C1 segment of cervical spinal cord (tissue), 14 donors: ENCODE results near the gene GRHL1.
"Not testable (repeated sequence)": the region's sequence is repeated elsewhere in the genome, so short reads cannot be mapped to it uniquely, and the experiment has no call there.

Experiments
- DNase-seq, 14 donors: peaks; one replicate each; lab custom pipeline; 2025; lab: John Stamatoyannopoulos, UW

Gene GRHL1

GRCh38 chr2:10009271-10009810, 57.8 kb downstream of the GRHL1 start:
- no peak for DNase-seq

GRCh38 chr2:10009811-10010781, 58.6 kb downstream of the GRHL1 start:
- peak in 4 of 14 donors; percentile 21 to 54 (median 40) for DNase-seq

DNA sequence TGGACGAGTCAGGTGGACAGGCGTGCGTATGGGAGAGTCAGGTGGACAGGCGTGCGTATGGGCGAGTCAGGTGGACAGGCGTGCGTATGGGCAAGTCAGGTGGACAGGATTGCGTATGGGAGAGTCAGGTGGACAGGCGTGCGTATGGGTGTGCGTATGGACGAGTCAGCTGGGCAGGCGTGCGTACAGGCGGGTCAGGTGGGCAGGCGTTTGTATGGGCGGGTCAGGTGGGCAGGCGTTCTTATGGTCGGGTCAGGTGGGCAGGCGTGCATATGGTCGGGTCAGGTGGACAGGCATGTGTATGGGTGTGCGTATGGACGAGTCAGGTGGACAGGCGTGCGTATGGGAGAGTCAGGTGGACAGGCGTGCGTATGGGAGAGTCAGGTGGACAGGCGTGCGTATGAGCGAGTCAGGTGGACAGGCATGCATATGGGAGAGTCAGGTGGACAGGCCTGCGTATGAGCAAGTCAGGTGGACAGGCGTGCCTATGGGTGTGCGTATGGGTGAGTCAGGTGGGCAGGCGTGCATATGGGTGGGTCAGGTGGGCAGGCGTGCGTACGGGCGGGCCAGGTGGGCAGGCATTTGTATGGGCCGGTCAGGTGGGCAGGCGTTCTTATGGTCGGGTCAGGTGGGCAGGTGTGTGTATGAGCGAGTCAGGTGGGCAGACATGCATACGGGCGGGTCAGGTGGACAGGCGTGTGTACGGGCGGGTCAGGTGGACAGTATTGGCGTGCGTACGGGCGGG, 59.5 kb downstream of the GRHL1 start:
- not testable (repeated sequence) for DNase-seq

- DNase-seq = not testable (repeated sequence)
Measured at GRCh38 chr2:10011606-10012325, 60.3 kb downstream of the GRHL1 start.

GRCh38 chr2:10012366-10012962, 61.0 kb downstream of the GRHL1 start:
- DNase-seq = not testable (repeated sequence)

GRCh38 chr2:10012963-10013461, 61.5 kb downstream of the GRHL1 start:
- no peak for DNase-seq

DNA sequence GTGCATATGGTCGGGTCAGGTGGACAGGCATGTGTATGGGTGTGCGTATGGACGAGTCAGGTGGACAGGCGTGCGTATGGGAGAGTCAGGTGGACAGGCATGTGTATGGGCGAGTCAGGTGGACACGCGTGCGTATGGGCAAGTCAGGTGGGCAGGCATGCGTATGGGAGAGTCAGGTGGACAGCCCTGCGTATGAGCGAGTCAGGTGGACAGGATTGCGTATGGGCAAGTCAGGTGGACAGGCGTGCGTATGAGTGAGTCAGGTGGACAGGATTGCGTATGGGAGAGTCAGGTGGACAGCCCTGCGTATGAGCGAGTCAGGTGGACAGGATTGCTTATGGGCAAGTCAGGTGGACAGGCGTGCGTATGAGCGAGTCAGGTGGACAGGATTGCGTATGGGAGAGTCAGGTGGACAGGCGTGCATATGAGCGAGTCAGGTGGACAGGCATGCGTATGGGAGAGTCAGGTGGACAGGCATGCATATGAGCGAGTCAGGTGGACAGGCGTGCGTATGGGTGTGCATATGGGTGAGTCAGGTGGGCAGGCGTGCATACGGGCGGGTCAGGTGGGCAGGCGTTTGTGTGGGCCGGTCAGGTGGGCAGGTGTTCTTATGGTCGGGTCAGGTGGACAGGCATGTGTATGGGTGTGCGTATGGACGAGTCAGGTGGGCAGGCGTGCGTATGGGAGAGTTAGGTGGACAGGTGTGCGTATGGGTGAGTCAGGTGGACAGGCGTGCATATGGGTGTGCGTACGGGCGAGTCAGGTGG, 62.3 kb downstream of the GRHL1 start:
- not testable (repeated sequence) for DNase-seq

DNA sequence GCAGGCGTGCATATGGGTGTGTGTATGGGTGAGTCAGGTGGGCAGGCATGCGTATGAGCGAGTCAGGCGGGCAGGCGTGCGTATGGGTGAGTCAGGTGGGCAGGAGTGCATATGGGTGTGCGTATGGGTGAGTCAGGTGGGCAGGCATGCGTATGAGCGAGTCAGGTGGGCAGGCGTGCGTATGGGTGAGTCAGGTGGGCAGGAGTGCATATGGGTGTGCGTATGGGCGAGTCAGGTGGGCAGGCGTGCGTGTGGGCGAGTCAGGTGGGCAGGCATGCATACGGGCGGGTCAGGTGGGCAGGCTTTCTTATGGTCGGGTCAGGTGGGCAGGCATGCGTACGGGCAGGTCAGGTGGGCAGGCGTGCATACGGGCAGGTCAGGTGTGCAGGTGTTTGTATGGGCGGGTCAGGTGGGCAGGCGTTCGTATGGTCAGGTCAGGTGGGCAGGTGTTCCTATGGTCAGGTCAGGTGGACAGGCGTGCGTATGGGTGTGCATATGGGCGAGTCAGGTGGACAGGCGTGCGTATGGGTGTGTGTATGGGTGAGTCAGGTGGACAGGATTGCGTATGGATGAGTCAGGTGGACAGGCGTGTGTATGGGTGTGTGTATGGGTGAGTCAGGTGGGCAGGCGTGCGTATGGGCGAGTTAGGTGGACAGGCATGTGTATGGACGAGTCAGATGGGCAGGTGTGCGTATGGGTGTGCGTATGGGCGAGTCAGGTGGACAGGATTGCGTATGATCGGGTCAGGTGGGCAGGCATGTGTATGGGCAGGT, 63.1 kb downstream of the GRHL1 start:
- DNase-seq = no peak

DNA sequence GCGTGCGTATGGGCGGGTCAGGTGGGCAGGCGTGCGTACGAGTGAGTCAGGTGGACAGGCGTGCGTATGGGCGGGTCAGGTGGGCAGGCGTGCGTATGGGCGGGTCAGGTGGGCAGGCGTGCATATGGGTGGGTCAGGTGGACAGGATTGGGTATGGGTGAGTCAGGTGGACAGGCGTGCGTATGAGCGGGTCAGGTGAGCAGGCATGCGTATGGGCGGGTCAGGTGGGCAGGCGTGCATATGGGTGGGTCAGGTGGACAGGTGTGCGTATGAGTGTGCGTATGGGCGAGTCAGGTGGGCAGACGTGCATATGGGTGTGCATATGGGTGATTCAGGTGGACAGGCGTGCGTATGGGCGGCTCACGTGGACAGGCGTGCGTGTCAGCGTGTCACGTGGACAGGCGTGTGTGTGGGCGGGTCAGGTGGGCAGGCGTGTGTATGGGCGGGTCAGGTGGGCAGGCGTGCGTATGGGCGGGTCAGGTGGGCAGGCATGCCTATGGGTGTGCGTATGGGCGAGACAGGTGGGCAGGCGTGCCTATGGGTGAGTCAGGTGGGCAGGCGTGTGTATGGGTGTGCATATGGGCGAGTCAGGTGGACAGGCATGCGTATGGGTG, 64.0 kb downstream of the GRHL1 start:
- not testable (repeated sequence) for DNase-seq

- DNase-seq = no peak
Measured at GRCh38 chr2:10016001-10016801, 64.7 kb downstream of the GRHL1 start.

GRCh38 chr2:10016802-10017258, 65.3 kb downstream of the GRHL1 start:
- DNase-seq = no peak

DNA sequence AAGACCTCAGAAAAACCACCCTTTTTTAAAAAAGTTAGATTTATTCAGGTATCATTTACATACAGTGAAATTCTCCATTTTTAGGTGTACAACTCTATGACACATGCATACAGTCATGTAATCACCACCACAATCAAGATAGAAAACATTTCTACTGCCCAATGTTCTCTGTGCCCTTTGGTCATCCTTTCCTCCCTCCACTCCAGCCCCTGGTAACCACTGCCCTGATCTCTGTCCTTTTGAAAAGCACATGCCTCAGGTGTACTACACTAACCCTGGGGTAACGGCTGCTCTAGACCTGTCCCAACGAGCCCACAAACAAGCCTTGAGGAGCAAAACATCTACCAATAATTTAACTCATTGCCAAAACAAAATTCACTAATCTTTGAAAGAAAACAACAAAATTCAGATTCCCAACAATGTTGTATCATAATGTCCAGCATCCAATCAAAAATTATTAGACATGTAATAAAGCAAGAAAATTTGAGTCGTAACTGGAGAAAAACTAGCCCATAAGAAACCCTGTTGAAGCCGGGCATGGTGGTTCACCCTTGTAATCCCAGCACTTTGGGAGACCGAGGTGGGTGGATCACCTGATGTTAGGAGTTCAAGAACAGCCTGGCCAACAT, 65.9 kb downstream of the GRHL1 start:
- DNase-seq = no peak

DNA sequence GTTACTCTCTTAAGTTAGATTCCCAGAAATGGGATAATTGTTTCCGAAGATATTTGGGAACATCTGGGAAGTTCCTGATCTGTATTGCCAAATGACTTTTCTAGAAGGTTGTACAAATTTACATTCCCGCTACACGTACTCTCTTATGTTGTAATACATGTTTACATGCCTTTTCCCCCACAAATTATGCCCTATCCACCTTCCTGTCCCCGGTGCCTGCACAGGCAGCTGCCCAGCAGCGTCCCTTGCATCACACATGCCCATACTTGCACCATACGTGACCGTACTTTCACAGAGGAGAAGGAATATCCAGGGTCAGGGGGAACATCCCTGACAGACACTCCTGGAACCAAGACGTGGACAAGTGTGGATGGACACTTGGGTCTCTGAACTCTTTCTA, 67.7 kb downstream of the GRHL1 start:
- no peak for DNase-seq

DNA sequence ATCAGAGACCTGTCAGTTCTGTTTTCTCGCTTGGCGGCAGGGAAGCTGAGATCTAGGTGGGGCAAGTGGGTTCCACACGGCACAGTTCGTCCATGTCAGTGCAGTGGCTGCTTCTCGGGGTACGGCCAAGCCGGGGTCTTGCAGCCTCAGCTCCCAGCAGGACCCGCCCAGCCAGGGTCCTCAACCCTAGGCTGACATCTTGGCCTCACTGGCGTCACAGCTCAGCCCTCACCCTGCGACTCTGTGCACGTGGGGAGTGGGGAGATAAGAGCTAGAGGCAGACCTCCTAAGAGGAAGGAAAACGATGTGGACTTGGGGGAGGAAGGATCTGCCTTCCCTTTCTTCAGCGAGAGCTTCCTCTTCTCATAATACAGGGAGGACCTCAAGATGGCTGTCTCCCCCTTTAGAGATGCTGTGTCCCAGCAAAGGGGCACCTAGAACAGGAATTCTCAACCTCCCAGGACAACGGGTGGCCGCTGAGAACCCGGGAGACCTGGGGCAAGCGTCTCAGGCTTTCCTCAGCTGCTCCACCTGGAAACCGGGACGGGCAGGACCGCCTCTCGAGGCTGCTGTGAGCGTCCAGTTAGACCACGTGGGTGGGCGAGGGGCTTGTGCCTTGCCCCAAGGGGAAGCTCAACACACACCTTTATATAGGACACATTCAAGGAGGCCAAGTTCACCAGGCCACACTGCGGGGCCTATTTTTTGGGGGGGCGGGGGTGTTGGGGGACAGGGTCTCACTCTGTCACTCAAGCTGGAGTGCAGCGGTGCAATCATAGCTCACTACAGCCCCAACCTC, 68.3 kb downstream of the GRHL1 start:
- DNase-seq = no peak

DNA sequence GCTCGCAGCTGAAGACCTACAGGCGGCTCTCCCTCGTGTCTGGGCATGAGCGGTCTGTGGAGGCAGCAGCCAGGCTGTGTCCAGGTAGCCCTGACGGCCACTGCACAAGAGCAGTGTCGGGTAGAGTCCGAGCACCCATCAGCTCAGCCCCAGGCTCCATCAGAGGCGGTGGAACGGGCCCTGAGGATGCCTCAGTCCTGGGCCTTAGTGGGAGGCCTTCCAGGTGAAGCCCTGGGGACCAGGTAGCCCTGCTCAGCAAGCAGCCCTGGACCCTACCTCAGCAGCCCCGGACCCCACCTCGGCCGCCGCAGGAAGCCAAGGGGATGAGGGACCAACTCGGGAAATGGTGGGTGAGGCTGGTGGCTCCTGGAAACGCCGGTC, 70.5 kb downstream of the GRHL1 start:
- no peak for DNase-seq

DNA sequence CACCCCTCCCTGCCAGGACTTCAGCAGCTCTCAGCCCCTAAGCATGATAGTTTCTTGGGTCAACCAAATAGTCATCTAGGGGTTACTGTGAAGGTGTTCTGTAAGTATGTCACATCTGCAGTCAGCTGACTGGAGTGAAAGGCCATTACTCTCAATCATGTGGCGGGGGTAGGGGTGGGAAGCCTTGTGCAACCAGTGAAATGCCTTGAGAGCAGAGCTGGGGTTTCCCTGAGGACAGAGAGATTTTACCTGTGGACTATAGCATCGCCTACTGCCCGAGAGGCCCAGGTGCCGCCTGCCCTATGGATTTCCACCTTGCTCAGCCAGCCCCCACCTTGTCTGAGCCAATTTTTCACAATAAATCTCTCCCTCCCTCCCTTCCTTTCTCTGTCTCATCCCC, 71.0 kb downstream of the GRHL1 start:
- DNase-seq = no peak
